GM21447 (cell line): ENCODE measurements around the gene TENT4A.

Experiments used
- ATAC-seq: cut with Tn5 transposase; IDR thresholded peaks from one replicate; pipeline ENCODE4 v1.9.1; 2021; ENCODE audit not compliant: unreplicated experiment

TENT4A gene

DNA sequence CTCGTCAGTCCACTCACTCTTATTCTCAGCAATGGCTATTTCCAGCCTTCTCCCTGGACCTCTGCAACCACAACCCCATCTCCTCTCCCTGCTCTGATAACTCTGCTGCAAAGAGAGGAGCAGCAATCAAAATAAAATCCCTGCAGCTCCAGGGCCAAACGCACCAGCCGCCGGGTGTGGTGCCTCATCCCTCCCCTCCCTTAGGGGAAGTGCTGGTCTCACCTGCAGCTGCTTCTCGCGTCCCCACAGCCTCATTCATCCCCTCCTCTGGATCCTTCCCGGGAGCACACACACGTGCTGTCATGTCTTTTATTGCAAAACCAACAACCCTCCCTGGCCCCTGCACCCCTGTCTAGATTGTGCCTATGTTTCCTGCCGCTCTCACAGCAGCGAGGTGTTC is 77.8 kb downstream of the TENT4A start:
- no peak for ATAC-seq

DNA sequence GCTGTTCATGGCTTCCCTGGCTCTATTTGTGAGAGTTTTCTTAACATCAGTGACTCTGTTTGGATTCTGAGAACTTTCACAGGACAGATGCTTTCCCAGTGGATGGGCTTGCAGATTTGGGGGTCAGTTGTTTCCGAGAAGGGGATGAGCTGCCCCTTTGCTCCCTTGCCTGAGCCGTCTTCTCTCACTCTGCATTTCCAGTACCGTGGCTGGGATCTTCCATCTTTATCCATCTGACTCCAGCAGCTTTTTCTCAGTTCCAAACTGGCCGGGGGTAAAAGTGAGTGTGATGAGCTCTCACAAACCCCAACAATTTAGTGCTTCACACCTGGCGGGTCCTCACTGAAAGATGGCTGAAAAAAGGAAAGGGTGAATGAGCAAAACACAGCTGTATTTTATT is 79.1 kb downstream of the TENT4A start:
- no peak for ATAC-seq

DNA sequence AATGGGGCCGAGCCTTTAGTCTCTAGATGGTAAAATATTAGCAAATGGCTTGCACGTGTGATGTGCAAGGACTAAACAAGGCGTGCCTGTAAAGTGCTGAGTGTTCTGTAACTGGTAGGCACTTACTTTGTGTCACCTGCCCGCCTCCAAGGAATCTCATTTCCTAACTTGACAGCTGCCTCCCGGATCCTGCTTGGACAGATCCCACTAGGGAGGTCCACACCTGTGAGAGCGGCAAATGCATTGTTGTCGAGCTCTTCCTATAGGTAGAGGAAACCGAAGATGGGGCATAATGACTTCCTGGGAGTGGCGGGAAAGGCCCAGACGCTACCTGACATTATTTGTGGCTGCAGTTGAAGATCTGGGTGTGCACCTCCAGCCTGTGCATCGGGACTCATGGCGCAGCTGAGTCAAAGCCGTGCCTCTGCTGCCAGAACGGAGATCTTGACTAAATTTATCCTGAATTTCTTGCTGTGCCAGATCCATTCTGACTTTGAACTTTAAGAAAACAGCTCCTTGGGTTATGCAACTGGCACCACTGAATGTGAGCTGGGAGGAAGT is 79.8 kb downstream of the TENT4A start:
- ATAC-seq: no peak

DNA sequence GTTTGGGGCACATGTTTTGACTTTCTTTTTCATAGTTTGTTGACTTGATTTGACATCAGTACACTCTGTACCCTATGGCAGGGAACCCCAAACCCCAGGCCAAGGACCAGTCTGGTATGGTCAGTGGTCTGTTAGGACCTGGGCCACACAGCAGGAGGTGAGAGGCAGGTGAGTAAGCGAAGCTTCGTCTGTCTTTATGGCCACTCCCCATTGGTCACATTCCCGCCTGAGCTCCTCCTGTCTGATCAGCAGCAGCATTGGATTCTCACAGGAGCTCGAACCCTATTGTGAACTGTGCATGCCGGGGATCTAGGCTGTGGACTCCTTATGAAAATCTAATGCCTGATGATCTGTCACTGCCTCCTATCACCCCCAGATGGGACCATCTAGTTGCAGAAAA is 88.0 kb downstream of the TENT4A start:
- ATAC-seq: no peak

DNA sequence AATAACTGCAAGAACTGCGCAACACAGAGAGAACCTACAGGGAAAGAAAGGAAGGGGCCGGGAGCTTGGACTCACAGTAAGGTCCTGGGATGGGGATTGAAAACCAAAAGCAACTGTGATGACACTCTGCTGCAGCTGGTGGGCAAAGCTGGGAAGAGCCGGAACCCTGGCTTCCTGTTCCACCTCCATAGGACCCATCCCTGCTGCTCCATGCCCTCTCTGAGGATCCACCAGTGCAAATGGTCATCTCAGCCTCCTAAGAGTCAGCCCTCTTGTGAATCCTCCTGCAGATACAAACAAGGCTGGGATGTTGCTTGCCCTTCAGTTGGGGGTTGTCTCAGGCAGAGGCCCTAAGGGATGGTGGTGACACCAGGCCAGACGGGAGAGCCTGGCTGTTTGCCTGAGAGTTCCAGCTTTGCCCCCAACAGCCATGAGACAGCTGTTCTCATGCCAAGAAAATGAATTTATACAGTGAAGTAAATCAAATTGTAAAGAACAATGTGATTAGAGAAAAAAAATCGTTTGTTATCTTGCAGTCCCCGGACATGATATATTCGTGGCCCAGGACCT is 90.8 kb downstream of the TENT4A start:
- no peak for ATAC-seq

DNA sequence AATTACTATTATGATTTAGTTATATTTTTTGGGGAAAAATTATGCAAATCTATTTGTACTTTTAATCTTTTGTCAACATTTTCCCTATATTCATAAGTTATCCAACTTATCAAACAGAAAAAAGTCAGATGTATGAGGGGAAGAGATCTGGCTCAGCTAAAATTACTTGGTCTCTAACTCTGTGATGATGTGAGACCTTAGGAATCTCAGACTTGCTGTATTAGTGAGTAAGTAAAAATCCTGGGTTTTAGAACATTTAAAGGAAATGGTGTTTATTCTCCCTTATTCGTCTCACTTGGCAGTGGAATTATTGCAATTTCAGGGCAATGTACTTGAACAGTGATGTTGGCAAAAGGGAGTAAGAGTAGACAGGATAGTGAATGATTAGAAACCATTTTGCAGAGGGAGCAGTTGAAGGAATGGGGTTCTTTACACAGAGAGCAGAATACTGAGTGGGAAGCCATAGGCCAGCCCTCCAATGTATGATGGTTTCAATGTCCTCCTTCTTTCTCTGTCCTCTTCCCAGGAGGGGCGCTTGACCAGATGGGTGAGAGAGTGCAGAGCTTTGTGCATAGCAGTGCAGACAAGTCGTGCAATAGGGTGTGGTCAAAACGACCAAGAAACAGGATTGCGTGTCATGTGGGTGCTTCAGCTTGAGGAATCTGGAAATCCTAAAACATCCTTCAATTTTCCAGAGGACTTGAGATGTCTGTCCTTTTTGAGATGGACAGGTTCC is 91.7 kb downstream of the TENT4A start:
- ATAC-seq: no peak

DNA sequence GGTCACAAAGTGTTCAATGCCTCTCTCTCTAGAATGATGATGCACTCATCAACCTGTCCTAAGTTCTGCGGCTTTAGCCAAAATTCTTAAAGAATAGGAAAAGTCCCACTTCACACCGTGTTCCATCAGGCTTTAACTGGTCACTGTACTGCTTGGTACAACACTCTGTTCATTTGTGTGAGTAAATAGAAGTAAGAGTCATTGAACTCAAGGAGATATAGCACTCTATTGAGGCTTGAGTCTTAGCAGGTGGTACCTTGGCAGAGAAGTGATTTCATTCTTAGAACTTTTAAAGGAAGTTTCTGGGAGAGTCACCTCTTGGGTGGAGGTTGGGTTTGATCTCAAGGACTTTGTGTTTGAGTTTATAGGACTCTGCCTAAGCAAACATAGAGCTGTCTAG is 92.6 kb downstream of the TENT4A start:
- no peak for ATAC-seq
